Left ventricle myocardium superior (tissue), 1 donor: ENCODE measurements around the gene CCDC159. TPM values are rescaled to one million over a fixed set of nuclear protein-coding genes. Genes with fewer than 3 reads are reported as not detected.

Experiments used
- ATAC-seq: fragments of 200-7000 bp; cut with Tn5 transposase; one replicate; pipeline ENCODE4 v1.9.1; 2020; ENCODE audit warnings: mild to moderate bottlenecking, moderate library complexity
- DNase-seq: peaks from one replicate; pipeline ENCODE4 v3.0.0-alpha.2; 2020
- intact Hi-C: fragments of 100-400 bp; cut with micrococcal nuclease; formaldehyde crosslinking; loops from one replicate; pipeline ENCODE4 v1.11.0; 2022
- total RNA-seq: library from RNA; stranded (reverse); fragmentation: NEBNext Ultra II Directional; extraction: Animal tissue kit (Norgen Biotek cat#: 25700); gene quantifications from one replicate; pipeline ENCODE4 v1.2.1, GENCODE V29; 2021
- donor health status: DM: no; HTN: yes; CAD: no; lungs with severe emphysema.

Gene CCDC159
- total RNA-seq, 1 donor from 2014 or later = 20.9 TPM

DNA sequence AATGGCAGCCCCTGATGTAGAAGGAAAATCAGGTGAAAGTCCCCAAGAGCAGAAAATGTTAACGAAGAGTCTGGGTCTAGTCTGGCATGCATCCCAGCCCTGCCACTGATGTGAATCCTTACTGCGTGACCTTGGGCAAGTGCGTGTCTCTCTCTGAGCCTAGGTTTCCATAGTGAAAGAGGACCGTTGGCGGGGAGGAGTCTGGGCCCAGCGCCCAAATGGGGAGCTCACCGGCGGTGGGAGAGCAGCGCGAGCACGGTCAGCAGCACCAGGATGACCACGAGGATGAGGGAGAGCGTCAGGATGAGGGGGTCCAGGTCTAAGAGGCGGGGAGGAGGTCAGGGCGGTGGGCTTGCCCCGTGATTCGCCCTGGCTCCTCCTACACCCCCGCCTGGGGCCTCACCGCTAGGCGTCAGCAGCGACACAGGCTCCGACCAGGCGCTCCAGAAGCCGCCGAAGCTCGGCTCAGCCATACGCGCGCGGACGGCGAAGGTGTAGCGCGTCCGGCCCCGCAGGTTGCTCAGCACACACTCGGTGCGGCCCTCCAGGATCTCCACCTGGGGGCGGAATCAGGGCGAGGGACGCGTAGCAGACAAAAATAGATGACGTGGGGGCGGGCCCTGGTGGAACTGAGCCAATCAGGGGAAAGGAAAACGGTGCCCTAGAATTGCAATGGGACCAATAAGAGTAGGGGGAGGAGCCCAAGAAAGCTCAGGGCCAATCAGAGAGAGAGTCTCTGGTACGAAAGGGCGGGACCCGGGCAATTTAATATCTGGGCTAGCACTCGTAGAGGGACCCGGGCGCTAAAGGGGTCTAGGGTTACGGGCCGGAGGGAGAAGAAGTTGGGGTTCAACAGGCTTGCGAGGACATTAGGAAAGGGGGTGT is 34.6 kb downstream of the CCDC159 start:
- peak; percentile 87 for ATAC-seq
- intact Hi-C loops = no loop called here

DNA sequence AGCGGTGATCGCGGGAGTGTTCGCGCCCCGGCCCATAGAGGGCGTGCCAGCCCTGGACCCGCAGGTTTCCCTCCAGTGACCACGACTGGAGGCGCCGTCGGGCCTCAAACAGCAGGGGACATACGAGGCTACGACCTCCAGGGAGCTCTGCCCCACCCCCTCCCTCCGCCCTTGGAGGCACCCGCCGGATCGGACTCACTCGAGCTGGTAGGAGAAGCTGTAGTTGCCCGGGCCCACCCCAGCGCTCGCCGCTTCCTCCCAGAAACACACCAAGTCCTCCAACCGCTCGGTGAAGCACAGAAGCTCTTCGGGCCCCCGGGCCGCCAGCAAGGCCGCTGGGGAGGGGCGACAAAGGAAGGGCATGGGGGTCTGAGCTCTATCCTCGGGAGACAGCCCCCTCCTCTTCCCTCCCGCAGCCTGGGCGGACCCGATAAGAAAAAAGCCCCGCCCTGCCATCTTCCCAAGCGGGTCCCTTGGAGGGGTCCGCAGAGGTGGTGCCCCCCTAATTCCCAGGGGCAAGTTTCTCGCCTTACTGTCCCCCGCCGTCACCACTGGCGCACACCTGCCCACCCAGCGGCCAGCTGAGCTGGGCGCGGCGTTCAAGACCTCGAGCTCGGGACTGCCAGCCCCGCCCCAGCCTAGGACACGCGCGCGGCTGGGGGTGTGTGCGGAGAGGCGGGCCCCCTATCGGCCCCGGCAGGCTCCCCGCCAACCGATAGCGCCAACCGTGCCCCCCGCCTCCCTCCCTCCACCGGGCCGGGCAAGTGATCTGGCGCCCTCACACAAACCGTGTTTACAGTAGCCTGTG is 36.8 kb downstream of the CCDC159 start:
- intact Hi-C loops = no loop called here
- peak; percentile 17 for ATAC-seq
- peak; percentile 76 for DNase-seq

More for the DNA sequence above, 34.6 kb downstream of the CCDC159 start:
- peak; percentile 94 for DNase-seq

- DNase-seq = no peak
- intact Hi-C loops = no loop called here
- no peak for ATAC-seq
Observed at GRCh38 chr19:11383706-11384048, 37.4 kb downstream of the CCDC159 start.

GRCh38 chr19:11384778-11385129 is 38.4 kb downstream of the CCDC159 start:
- ATAC-seq = no peak
- intact Hi-C loops = no loop called here
- DNase-seq = no peak

GRCh38 chr19:11387162-11388034 is 41.1 kb downstream of the CCDC159 start:
- intact Hi-C loops = no loop called here
- no peak for ATAC-seq
- DNase-seq = no peak

DNA sequence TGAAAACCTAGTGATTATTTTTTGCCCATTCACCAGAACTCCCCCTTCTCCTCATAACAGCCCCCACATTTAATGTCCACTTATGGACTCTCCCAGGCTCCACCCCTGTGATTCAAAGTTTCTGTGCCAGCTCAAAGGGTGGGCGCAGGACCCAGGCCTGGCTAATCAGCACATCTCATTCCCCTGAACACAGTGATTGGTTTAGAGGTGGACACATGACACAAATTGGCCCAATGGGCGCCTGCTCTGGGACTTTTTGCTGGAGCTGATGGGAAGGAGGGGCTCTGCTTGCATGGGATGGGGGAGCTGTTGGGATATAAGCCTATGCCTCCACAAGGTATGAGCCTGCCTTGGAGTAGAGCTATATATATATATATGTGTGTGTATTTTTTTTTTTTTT is 44.0 kb downstream of the CCDC159 start:
- no peak for ATAC-seq
- intact Hi-C loops = no loop called here
- no peak for DNase-seq

DNA sequence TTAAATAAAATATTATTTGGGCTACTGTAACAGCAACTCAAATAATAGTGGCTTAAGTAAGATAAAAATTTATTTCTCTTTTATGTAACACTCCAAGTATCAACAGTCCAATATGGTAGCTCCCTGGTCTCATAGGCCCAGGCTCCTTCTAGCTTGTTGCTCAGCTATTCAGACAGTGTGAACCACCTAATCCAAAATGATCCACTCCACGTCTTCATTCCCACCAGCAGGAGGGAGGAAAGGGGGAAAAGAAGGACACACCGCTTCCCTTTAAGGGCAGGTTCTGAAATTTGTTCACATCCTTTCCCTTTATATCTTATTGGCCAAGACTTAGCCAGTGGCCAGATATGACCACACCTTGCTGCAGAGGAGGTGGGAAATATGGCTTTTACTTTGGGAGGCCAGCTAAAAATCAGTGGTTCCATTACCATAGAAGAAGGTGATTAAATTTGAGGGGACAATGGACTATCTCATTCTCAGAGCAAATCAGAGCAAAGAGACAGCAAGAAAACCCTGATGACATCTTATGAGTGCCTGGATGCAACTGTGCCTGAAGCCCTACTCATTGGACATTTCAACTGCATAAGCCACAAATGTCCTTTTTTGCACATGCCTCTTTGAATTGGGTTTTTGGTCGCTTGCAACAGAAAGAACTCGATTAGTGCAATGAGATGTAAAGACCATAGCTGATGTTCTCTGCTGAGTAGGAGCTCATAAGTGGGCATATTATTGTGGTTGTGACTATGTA is 44.8 kb downstream of the CCDC159 start:
- intact Hi-C loops = no loop called here
- no peak for ATAC-seq

GRCh38 chr19:11397089-11397610 is 50.8 kb downstream of the CCDC159 start:
- no peak for ATAC-seq
- no peak for DNase-seq
- intact Hi-C loops = no loop called here

More for the DNA sequence above, 44.8 kb downstream of the CCDC159 start:
- no peak for DNase-seq

GRCh38 chr19:11399667-11400066 is 53.3 kb downstream of the CCDC159 start:
- intact Hi-C loops = no loop called here
- ATAC-seq (no peak), DNase-seq (peak; percentile 14)

DNA sequence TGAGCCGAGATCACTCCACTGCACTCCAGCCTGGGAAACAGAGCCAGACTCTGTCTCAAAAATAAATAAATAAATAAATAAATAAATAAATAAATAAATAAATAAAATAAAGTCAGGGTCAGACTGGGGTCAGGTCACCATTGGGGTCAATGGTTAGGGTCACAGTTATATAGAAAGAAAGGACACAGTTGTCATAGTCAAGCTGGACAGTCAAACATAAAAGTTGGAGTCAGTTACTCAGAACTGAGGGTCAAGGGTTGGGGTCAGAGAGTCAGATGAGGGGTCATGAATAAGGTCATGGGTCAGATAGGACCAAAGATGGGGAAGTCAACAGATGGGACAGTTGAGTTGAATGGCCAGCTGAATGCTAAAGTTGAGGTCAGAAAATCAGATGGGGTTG is 54.5 kb downstream of the CCDC159 start:
- ATAC-seq (no peak), DNase-seq (no peak)
- intact Hi-C loops = no loop called here

DNA sequence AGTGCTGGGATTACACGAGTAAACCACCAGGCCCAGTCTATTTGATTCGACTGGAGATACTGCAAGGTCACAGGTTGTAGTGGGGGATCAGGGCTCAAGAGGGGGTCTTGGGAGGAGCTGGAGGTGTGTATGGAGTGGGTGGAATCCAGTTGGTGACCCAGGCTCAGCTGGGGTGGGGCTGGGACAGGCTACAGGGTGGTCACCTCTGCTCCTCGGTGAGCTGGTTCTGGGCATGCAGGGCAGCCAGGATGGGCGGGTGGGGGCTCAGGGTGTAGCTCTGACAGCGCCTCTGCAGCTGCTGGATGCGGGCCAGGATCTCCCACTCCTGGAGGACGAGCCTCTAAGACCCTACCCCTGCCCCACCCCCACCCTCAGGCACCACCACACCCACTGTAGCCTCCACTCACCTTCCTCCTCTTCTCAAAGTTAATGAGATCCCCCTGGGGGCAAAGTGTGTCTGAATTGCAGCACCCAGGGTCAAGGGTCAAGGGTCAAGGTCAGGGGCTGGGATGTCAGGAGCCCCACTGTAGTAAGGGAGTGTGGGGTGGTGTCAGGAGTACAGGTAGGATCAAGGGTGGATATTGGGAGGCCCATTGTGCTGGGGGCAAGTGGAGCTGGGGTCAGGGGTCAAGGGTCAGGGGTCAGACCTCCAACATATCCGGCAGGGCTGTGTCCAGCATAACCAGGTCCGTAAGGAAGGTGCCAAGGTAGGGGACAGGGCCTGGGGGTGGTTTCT is 55.7 kb downstream of the CCDC159 start:
- intact Hi-C loops = no loop called here
- DNase-seq = peak; percentile 20
- no peak for ATAC-seq

Other genes with a start within 250 kb of the CCDC159 start
- 8.1 TPM for gene SPC24, start 190.7 kb upstream of the CCDC159 start, total RNA-seq
- gene KANK2, start 149.0 kb upstream of the CCDC159 start, total RNA-seq = 471 TPM
- gene ANGPTL8, start 106.9 kb upstream of the CCDC159 start, total RNA-seq = not detected
- gene DOCK6, start 84.0 kb upstream of the CCDC159 start, total RNA-seq = 39.6 TPM
- not detected for gene TSPAN16, start 50.4 kb upstream of the CCDC159 start, total RNA-seq
- gene RAB3D, start 6.9 kb upstream of the CCDC159 start, total RNA-seq = 8.1 TPM
- gene TMEM205, start 251 bp upstream of the CCDC159 start, total RNA-seq = 89.8 TPM
- gene PLPPR2, start 8.9 kb downstream of the CCDC159 start, total RNA-seq = 17.7 TPM
- gene SWSAP1, start 28.1 kb downstream of the CCDC159 start, total RNA-seq = 2.0 TPM
- gene EPOR, start 37.8 kb downstream of the CCDC159 start, total RNA-seq = 7.6 TPM
- 6.4 TPM for gene RGL3, start 72.8 kb downstream of the CCDC159 start, total RNA-seq
- gene ODAD3, start 88.6 kb downstream of the CCDC159 start, total RNA-seq = 0.42 TPM
- gene PRKCSH, start 89.1 kb downstream of the CCDC159 start, total RNA-seq = 139 TPM
- gene ELAVL3, start 134.5 kb downstream of the CCDC159 start, total RNA-seq = 0.84 TPM
- gene ZNF653, start 159.3 kb downstream of the CCDC159 start, total RNA-seq = 3.3 TPM
- gene ECSIT, start 182.6 kb downstream of the CCDC159 start, total RNA-seq = 180 TPM
- 81.7 TPM for gene CNN1, start 192.3 kb downstream of the CCDC159 start, total RNA-seq
- gene ELOF1, start 212.7 kb downstream of the CCDC159 start, total RNA-seq = 36.0 TPM
- 2.5 TPM for gene ACP5, start 231.1 kb downstream of the CCDC159 start, total RNA-seq